ENCODE data around the gene FBXO17.
A peak's percentile ranks its signal among the peaks of the same experiment; 100 is the strongest.
"Not testable (repeated sequence)": the region's sequence is repeated elsewhere in the genome, so short reads cannot be mapped to it uniquely, and the experiment has no call there.

The FBXO17 gene

GRCh38 chr19:38987745-38988144 is 12.2 kb upstream of the FBXO17 start:
- not testable (repeated sequence) for DNase-seq (ENCODE audit: low read depth, low spot score); H3K4me3 ChIP-seq (ENCODE audit: low read length)

GRCh38 chr19:38985262-38985661 is 9.7 kb upstream of the FBXO17 start:
- DNase-seq (ENCODE audit: low read depth, low spot score): no peak

GRCh38 chr19:38980583-38981374 is 5.2 kb upstream of the FBXO17 start:
- H3K4me3 ChIP-seq (ENCODE audit: low read length): no peak overlapping the region
- DNase-seq (ENCODE audit: low read depth, low spot score): no peak

More at GRCh38 chr19:38985262-38985661, 9.7 kb upstream of the FBXO17 start:
- H3K4me3 ChIP-seq (ENCODE audit: low read length): no peak overlapping the region

- DNase-seq (ENCODE audit: low read depth, low spot score): no peak
- no peak overlapping the region for H3K4me3 ChIP-seq (ENCODE audit: low read length)
These were observed 4.3 kb upstream of the FBXO17 start for GRCh38 chr19:38979812-38980211.

GRCh38 chr19:38978326-38978689 is 2.8 kb upstream of the FBXO17 start:
- DNase-seq (ENCODE audit: low read depth, low spot score): no peak
- no peak overlapping the region for H3K4me3 ChIP-seq (ENCODE audit: low read length)

GRCh38 chr19:38977445-38978325 is 2.1 kb upstream of the FBXO17 start:
- DNase-seq (ENCODE audit: low read depth, low spot score): no peak
- H3K4me3 ChIP-seq (ENCODE audit: low read length): no peak overlapping the region

GRCh38 chr19:38975861-38976271 is 324 bp upstream of the FBXO17 start:
- no peak for DNase-seq (ENCODE audit: low read depth, low spot score)
- no peak overlapping the region for H3K4me3 ChIP-seq (ENCODE audit: low read length)

- no peak overlapping the region for H3K4me3 ChIP-seq (ENCODE audit: low read length)
- no peak for DNase-seq (ENCODE audit: low read depth, low spot score)
These were observed 823 bp downstream of the FBXO17 start for GRCh38 chr19:38974624-38975213.

GRCh38 chr19:38971672-38972071 is 3.9 kb downstream of the FBXO17 start:
- no peak for DNase-seq (ENCODE audit: low read depth, low spot score)
- no peak overlapping the region for H3K4me3 ChIP-seq (ENCODE audit: low read length)

- H3K4me3 ChIP-seq (ENCODE audit: low read length): no peak overlapping the region
- no peak for DNase-seq (ENCODE audit: low read depth, low spot score)
These were observed 4.6 kb downstream of the FBXO17 start for GRCh38 chr19:38970664-38971532.

- not testable (repeated sequence) for H3K4me3 ChIP-seq (ENCODE audit: low read length); DNase-seq (ENCODE audit: low read depth, low spot score)
These were observed 9.4 kb downstream of the FBXO17 start for GRCh38 chr19:38966149-38966548.

- DNase-seq (ENCODE audit: low read depth, low spot score): no peak
- no peak overlapping the region for H3K4me3 ChIP-seq (ENCODE audit: low read length)
These were observed 10.8 kb downstream of the FBXO17 start for GRCh38 chr19:38964738-38965137.

GRCh38 chr19:38959618-38960017 is 15.9 kb downstream of the FBXO17 start:
- H3K4me3 ChIP-seq (ENCODE audit: low read length): no peak overlapping the region
- no peak for DNase-seq (ENCODE audit: low read depth, low spot score)

GRCh38 chr19:38958301-38958700 is 17.2 kb downstream of the FBXO17 start:
- H3K4me3 ChIP-seq (ENCODE audit: low read length): no peak overlapping the region
- no peak for DNase-seq (ENCODE audit: low read depth, low spot score)

GRCh38 chr19:38956264-38956663 is 19.3 kb downstream of the FBXO17 start:
- no peak for DNase-seq (ENCODE audit: low read depth, low spot score)
- H3K4me3 ChIP-seq (ENCODE audit: low read length): no peak overlapping the region

- DNase-seq (ENCODE audit: low read depth, low spot score): no peak
- no peak overlapping the region for H3K4me3 ChIP-seq (ENCODE audit: low read length)
These were observed 21.9 kb downstream of the FBXO17 start for GRCh38 chr19:38953677-38954076.

- peak; percentile 57 for DNase-seq (ENCODE audit: low read depth, low spot score)
- no peak overlapping the region for H3K4me3 ChIP-seq (ENCODE audit: low read length)
These were observed 23.0 kb downstream of the FBXO17 start for GRCh38 chr19:38952395-38953165.

- H3K4me3 ChIP-seq (ENCODE audit: low read length): no peak overlapping the region
- DNase-seq (ENCODE audit: low read depth, low spot score): no peak
These were observed 24.4 kb downstream of the FBXO17 start for GRCh38 chr19:38951187-38951586.
